ENCODE data around the gene TCN2. TPM values are rescaled to one million over a fixed set of nuclear protein-coding genes. Genes with fewer than 3 reads are reported as not detected.

Gene TCN2
- total RNA-seq, 4 donors from 2014 or later, result 28.7 to 44.2 (median 40.2) TPM

DNA sequence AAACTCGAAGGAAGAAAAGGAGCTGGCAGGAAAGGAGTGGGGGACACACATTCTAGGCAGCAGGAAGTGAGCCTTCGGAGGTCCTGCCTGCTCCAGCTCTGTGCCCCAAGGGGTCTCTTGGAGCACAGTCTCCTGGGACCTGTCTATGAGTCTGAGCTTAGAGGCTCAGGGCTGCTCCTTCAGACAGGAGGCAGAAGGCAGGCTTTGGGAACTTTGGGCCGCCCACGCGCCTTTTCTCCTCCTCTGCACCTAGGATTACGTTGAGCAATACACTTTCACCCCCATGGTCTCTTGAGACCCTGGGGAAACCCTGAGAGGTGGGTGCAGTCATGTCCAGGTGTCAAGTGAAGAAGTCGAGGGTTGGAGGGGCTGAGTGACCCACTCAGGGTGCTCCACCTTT, 965 bp downstream of the TCN2 start:
- Histone ChIP-seq H3K36me3 (peaks cover 0 to 26% (median 18%) of the 10 kb centered on the region in 4 donors), H3K4me3 (peak overlapping the region; percentile 8 to 75 (median 64)), H3K9me3 (no peaks in the 10 kb centered on the region), H3K27ac (replicated peaks in 1 of 4) (peak overlapping the region; percentile 74 to 81 (median 80)), H3K4me1 (peaks cover 24 to 48% (median 43%) of the 10 kb centered on the region in 4 donors), H3K27me3 (no peaks in the 10 kb centered on the region)
- 68% methylated on average over 7 of the region's 7 CpGs for WGBS
- no peak for TF ChIP-seq EP300 (IDR thresholded peaks at IDR 0.05)
- TF ChIP-seq POLR2A (IDR thresholded peaks at IDR 0.05; ENCODE audit: low read depth), result no peak
- intact Hi-C loops (cut with DNase I), result no loop called here
- DNase-seq (ENCODE audit: extremely low spot score), result no peak

DNA sequence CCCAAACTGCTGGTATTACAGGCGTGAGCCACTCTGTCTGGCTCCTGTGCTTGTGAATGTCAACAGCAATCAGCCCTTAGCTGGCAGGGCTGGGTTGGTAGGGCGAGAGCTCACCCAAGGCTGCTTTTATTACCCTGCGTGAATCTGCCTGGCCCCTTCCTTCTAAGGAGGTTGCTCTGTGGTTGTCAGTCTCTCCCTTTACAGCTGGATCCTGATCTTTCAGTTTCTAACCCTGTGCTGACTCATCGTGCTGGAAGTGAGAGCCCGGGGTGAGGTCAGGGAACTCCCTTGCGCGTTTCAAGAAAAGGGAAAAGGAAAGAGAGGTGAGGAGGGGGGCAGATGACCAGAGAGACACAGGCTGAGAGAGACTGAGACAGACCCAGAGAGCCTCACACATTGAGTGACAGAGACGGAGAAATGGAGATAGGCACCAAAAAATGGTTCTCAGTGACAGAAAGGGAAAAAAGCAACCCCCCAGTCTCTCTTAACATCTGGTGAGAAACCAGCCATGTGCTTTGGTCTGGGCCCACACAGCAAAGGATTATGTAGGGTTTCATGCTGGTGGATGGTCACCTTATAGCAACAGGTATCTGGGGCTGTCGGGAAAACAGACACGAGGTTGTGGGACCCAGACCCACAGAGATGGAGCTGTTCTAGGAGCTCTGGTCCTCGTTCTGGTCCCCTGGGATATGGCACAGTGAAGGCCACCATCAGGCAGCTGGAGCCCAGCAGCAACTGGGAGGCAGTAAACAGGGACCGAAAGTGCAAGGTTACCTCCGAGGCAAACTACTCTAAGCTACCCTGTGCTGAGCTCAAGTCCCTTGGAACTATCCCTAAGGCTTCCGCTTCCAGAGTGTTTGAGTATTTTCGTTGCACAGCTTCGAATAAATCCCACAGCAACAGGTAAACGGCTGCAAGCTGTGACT, 2.5 kb downstream of the TCN2 start:
- peaks cover 24 to 48% (median 43%) of the 10 kb centered on the region in 4 donors for H3K4me1 ChIP-seq
- peak overlapping the region; percentile 63 to 81 (median 77) for H3K27ac ChIP-seq (replicated peaks in 1 of 4)
- no peaks in the 10 kb centered on the region for H3K9me3 ChIP-seq
- peaks cover 0 to 42% (median 34%) of the 10 kb centered on the region in 4 donors for H3K36me3 ChIP-seq
- no peak for DNase-seq (ENCODE audit: extremely low spot score)
- intact Hi-C loops (cut with DNase I), result no loop called here
- no peaks in the 10 kb centered on the region for H3K27me3 ChIP-seq
- H3K4me3 ChIP-seq, result peak overlapping the region in 2 of 4 donors; percentile 18 to 75
- TF ChIP-seq EP300 (IDR thresholded peaks at IDR 0.05) (no peak), POLR2AphosphoS5 (IDR thresholded peaks at IDR 0.05) (peak; percentile 60 to 62), POLR2A (IDR thresholded peaks at IDR 0.05; ENCODE audit: low read depth) (no peak), CTCF (IDR thresholded peaks at IDR 0.05) (no peak)
- WGBS, result 60% methylated on average over 17 of the region's 17 CpGs

GRCh38 chr22:30610299-30610698, 3.3 kb downstream of the TCN2 start:
- no peaks in the 10 kb centered on the region for H3K9me3 ChIP-seq
- WGBS, result 70% methylated on average over 7 of the region's 7 CpGs
- H3K4me1 ChIP-seq, result peaks cover 21 to 45% (median 42%) of the 10 kb centered on the region in 4 donors
- H3K27me3 ChIP-seq, result no peaks in the 10 kb centered on the region
- no peak overlapping the region for H3K27ac ChIP-seq (replicated peaks in 1 of 4)
- no peak for DNase-seq (ENCODE audit: extremely low spot score)
- TF ChIP-seq EP300 (IDR thresholded peaks at IDR 0.05), result no peak
- peak in 1 of 2 donors; percentile 22 for TF ChIP-seq POLR2AphosphoS5 (IDR thresholded peaks at IDR 0.05)
- peaks cover 0 to 50% (median 41%) of the 10 kb centered on the region in 4 donors for H3K36me3 ChIP-seq
- H3K4me3 ChIP-seq, result no peak overlapping the region
- intact Hi-C loops (cut with DNase I), result no loop called here

DNA sequence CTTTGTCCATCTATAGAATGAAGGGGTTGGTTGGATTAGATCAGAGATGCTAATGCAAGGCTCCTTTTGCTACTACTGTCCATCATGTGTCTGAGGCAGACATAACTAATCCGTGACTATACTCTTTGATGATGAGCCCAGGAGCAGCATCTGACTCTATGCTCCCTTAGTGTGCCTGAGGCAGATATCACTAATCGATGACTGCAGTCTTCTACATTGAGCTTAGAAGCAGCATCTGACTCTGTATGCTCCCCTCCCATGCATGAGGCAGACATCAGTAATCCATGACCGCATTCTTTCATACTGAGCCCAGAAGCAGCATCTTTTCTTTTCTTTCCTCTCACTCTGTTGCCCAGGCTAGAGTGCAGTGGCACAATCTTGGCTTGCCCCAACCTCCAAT, 4.2 kb downstream of the TCN2 start:
- Histone ChIP-seq H3K4me1 (peaks cover 12 to 36% (median 34%) of the 10 kb centered on the region in 4 donors), H3K27me3 (no peaks in the 10 kb centered on the region), H3K36me3 (peaks cover 0 to 56% (median 47%) of the 10 kb centered on the region in 4 donors), H3K9me3 (no peaks in the 10 kb centered on the region), H3K27ac (replicated peaks in 1 of 4) (no peak overlapping the region), H3K4me3 (no peak overlapping the region)
- 93% methylated on average over 3 of the region's 3 CpGs for WGBS
- intact Hi-C loops (cut with DNase I), result no loop called here
- no peak for TF ChIP-seq CTCF (IDR thresholded peaks at IDR 0.05)
- no peak for TF ChIP-seq POLR2A (IDR thresholded peaks at IDR 0.05; ENCODE audit: low read depth)
- no peak for TF ChIP-seq POLR2AphosphoS5 (IDR thresholded peaks at IDR 0.05)
- TF ChIP-seq EP300 (IDR thresholded peaks at IDR 0.05), result no peak
- DNase-seq (ENCODE audit: extremely low spot score), result no peak

- Histone ChIP-seq H3K4me3 (no peak overlapping the region), H3K9me3 (no peaks in the 10 kb centered on the region), H3K27ac (replicated peaks in 1 of 4) (no peak overlapping the region), H3K4me1 (peaks cover 6 to 24% (median 23%) of the 10 kb centered on the region in 4 donors), H3K36me3 (peaks cover 4 to 70% (median 62%) of the 10 kb centered on the region in 4 donors), H3K27me3 (no peaks in the 10 kb centered on the region)
- no peak for TF ChIP-seq POLR2A (IDR thresholded peaks at IDR 0.05; ENCODE audit: low read depth)
- no peak for TF ChIP-seq CTCF (IDR thresholded peaks at IDR 0.05)
- no peak for TF ChIP-seq EP300 (IDR thresholded peaks at IDR 0.05)
- no peak for TF ChIP-seq POLR2AphosphoS5 (IDR thresholded peaks at IDR 0.05)
- intact Hi-C loops (cut with DNase I), result no loop called here
- DNase-seq (ENCODE audit: extremely low spot score), result no peak
- 90% methylated on average over 7 of the region's 8 CpGs for WGBS
These were observed 5.8 kb downstream of the TCN2 start for GRCh38 chr22:30612789-30613188.

Measured in esophagus muscularis mucosa (tissue), 4 donors.